Peyer's patch (tissue), 4 donors: ENCODE results near the gene SLC5A5.

Experiments used
- CTCF ChIP-seq, 6 experiments: fragments of 450-650 bp in 4 of 6; fragments of 200-600 bp in 2 of 6; sonication (generic) in 1 of 6; IDR thresholded peaks; one replicate each; pipeline ENCODE4 v1.5.1; 2017 to 2019; ENCODE audit warnings: antibody characterized with exemption in 6 of 6, mild to moderate bottlenecking in 3 of 6, moderate library complexity in 1 of 6
- POLR2A ChIP-seq, 2 donors: fragments of 450-650 bp; IDR thresholded peaks; one replicate each; pipeline ENCODE4 v1.5.1; 2017; ENCODE audit warnings: antibody characterized with exemption in 2 of 2, mild to moderate bottlenecking in 2 of 2, moderate library complexity in 2 of 2

- TF ChIP-seq CTCF (IDR thresholded peaks at IDR 0.05), result no peak
- TF ChIP-seq POLR2A (IDR thresholded peaks at IDR 0.05), result no peak
These were observed 70.4 kb downstream of the SLC5A5 start for GRCh38 chr19:17942181-17942580.
